KMS-11 (cell line): ENCODE results near the gene FLCN.

Source experiments
- H2AFZ ChIP-seq: fragments of 200-600 bp; sonication (generic); 2 replicates; pipeline ENCODE4 v1.6.1; 2016; ENCODE audit warnings: antibody characterized with exemption, mixed run types, low read depth
- H3K27ac ChIP-seq: fragments of 200-600 bp; sonication (generic); 2 replicates; pipeline ENCODE4 v1.6.1; 2016; ENCODE audit warnings: mild to moderate bottlenecking, mixed run types
- H3K27me3 ChIP-seq: fragments of 200-600 bp; sonication (generic); 2 replicates; pipeline ENCODE4 v1.6.1; 2017; ENCODE audit warnings: mild to moderate bottlenecking, low read depth, mixed run types, moderate library complexity; ENCODE audit not compliant: insufficient read depth
- H3K36me3 ChIP-seq: fragments of 200-600 bp; sonication (generic); 2 replicates; pipeline ENCODE4 v1.6.1; 2017; ENCODE audit warnings: mild to moderate bottlenecking, mixed run types; ENCODE audit not compliant: insufficient read depth
- H3K4me1 ChIP-seq: fragments of 200-600 bp; sonication (generic); 2 replicates; pipeline ENCODE4 v1.6.1; 2016; ENCODE audit warnings: mild to moderate bottlenecking, low read depth, mixed run types; ENCODE audit not compliant: poor library complexity, severe bottlenecking
- H3K4me2 ChIP-seq: fragments of 200-600 bp; sonication (generic); 2 replicates; pipeline ENCODE4 v1.7.0; 2016; ENCODE audit warnings: mild to moderate bottlenecking, mixed run types
- H3K4me3 ChIP-seq: fragments of 200-600 bp; sonication (generic); IDR thresholded peaks from 2 replicates; pipeline ENCODE4 v1.6.1; 2017; ENCODE audit warnings: low read depth, low read length, mixed read lengths; ENCODE audit not compliant: insufficient read depth
- H3K79me2 ChIP-seq: fragments of 200-600 bp; sonication (generic); 2 replicates; pipeline ENCODE4 v1.6.1; 2016; ENCODE audit warnings: low read depth, mixed run types; ENCODE audit not compliant: insufficient read depth
- H3K9ac ChIP-seq: fragments of 200-600 bp; sonication (generic); 2 replicates; pipeline ENCODE4 v1.6.1; 2016; ENCODE audit warnings: mild to moderate bottlenecking, mixed run types
- H4K20me1 ChIP-seq: fragments of 200-600 bp; sonication (generic); 2 replicates; pipeline ENCODE4 v1.6.1; 2016; ENCODE audit warnings: mild to moderate bottlenecking, mixed run types; ENCODE audit not compliant: insufficient read depth
- TF ChIP-seq, protein P1 (sequence below): fragments of 200-600 bp; sonication (generic); conservative IDR thresholded peaks from 2 replicates; pipeline ENCODE4 v1.6.1; 2017; ENCODE audit warnings: low read depth, mild to moderate bottlenecking, antibody characterized with exemption, low read length, moderate library complexity, mixed read lengths

The FLCN gene

DNA sequence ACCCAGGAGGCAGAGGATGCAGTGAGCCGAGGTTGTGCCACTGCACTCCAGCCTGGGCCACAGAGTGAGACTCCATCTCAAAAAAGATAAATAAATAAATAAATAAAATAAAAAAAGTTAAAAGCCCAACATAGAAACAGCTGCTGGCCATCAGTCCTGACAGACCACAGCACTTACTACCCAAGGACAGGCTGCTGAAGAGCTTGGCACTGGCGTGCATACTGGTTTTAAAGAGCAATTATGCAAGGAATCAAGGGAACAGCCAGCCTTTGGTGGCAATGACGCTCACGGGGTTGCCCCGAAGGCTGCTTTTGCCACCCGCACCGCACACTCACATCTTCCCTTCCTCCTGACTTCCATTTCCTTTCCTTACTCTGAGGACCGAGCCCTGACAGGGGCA lies 35.1 kb downstream of the FLCN start:
- H3K9ac ChIP-seq: no peak overlapping the region
- H4K20me1 ChIP-seq: no peaks in the 10 kb centered on the region
- H3K4me1 ChIP-seq: peaks cover 5% of the 10 kb centered on the region
- no peak overlapping the region for H2AFZ ChIP-seq
- H3K4me3 ChIP-seq: no peak overlapping the region
- H3K27me3 ChIP-seq: no peaks in the 10 kb centered on the region
- H3K4me2 ChIP-seq: no peak overlapping the region
- TF ChIP-seq, protein P1, sequence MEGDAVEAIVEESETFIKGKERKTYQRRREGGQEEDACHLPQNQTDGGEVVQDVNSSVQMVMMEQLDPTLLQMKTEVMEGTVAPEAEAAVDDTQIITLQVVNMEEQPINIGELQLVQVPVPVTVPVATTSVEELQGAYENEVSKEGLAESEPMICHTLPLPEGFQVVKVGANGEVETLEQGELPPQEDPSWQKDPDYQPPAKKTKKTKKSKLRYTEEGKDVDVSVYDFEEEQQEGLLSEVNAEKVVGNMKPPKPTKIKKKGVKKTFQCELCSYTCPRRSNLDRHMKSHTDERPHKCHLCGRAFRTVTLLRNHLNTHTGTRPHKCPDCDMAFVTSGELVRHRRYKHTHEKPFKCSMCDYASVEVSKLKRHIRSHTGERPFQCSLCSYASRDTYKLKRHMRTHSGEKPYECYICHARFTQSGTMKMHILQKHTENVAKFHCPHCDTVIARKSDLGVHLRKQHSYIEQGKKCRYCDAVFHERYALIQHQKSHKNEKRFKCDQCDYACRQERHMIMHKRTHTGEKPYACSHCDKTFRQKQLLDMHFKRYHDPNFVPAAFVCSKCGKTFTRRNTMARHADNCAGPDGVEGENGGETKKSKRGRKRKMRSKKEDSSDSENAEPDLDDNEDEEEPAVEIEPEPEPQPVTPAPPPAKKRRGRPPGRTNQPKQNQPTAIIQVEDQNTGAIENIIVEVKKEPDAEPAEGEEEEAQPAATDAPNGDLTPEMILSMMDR: no peak
- H3K27ac ChIP-seq: no peak overlapping the region
- no peaks in the 10 kb centered on the region for H3K36me3 ChIP-seq
- H3K79me2 ChIP-seq: peaks cover 43% of the 10 kb centered on the region

DNA sequence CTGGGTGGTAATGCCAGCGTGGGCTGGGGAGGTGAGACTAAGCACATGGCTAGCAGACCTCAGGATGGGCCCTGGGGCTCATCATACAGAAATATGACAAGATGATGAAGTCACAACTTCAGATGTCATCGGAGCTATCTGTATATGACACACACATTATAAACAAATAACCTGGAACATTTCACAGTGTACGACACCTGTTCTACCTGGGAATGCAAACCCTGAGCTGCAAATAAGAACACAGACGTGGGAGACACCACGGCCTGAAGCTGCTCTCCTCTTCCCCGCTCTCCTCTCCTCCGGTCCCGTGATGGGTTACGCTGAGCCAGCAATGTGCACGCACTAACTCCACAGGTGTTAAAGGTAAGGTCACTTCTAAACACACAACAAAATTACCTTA lies 35.7 kb downstream of the FLCN start:
- Histone ChIP-seq H3K9ac (no peak overlapping the region), H3K4me3 (no peak overlapping the region), H3K4me2 (no peak overlapping the region), H2AFZ (no peak overlapping the region), H3K36me3 (no peaks in the 10 kb centered on the region), H4K20me1 (no peaks in the 10 kb centered on the region), H3K4me1 (peaks cover 5% of the 10 kb centered on the region), H3K27me3 (no peaks in the 10 kb centered on the region), H3K79me2 (peaks cover 43% of the 10 kb centered on the region), H3K27ac (no peak overlapping the region)
- TF ChIP-seq, protein P1: no peak

DNA sequence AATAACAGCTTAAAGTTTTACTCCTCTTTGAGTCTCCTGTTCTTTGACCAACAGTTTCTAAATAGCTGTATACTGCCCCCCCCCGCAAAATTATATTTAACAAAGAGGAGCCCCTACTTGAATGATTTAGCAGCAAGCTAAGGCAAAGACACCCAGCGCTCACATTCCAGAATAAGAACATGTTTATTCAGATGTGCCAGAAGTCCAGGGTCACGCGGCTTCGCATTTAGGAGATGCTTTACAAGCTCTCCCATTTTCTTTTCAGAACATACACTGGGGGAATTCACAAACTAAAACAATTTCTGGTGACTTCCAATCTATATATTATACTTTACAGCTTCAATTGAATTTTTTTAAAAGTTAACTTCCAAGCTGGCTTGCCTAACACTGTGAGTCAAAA lies 36.1 kb downstream of the FLCN start:
- H3K9ac ChIP-seq: no peak overlapping the region
- H3K27me3 ChIP-seq: no peaks in the 10 kb centered on the region
- H3K27ac ChIP-seq: no peak overlapping the region
- no peaks in the 10 kb centered on the region for H3K36me3 ChIP-seq
- H3K79me2 ChIP-seq: peaks cover 43% of the 10 kb centered on the region
- no peak overlapping the region for H3K4me3 ChIP-seq
- peaks cover 5% of the 10 kb centered on the region for H3K4me1 ChIP-seq
- no peaks in the 10 kb centered on the region for H4K20me1 ChIP-seq
- H2AFZ ChIP-seq: no peak overlapping the region
- H3K4me2 ChIP-seq: no peak overlapping the region
- TF ChIP-seq, protein P1: no peak

DNA sequence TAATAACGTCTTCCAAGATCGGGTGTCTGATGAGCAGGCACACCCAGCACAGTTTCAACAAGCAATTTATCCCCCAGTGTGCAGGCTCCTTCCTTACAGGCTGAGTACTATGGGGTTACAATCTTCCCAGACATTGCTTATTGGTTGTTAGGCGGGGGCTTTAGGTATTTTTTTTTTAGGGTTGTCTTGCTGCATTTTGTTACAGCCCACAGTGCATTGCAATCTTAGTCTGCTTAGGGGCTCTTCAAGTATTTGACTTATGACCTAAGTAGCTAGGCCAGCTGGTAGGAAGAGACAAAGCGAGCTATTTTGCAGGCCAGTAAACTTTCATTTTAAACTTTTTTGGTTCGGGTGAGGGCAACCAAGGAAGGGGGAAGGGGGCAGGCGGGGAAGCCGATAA lies 36.7 kb downstream of the FLCN start:
- H2AFZ ChIP-seq: no peak overlapping the region
- H3K27ac ChIP-seq: no peak overlapping the region
- TF ChIP-seq, protein P1: no peak
- H3K9ac ChIP-seq: no peak overlapping the region
- H3K4me1 ChIP-seq: peaks cover 5% of the 10 kb centered on the region
- no peaks in the 10 kb centered on the region for H3K27me3 ChIP-seq
- H3K79me2 ChIP-seq: peaks cover 42% of the 10 kb centered on the region
- no peaks in the 10 kb centered on the region for H3K36me3 ChIP-seq
- no peak overlapping the region for H3K4me3 ChIP-seq
- H3K4me2 ChIP-seq: no peak overlapping the region
- no peaks in the 10 kb centered on the region for H4K20me1 ChIP-seq
